Neural cell (in vitro differentiated cells): ENCODE results near the gene MAGI2.

Experiments used
- CTCF ChIP-seq: fragments of 450-650 bp; IDR thresholded peaks from 2 replicates; pipeline ENCODE4 v1.5.1; 2014; ENCODE audit warnings: antibody characterized with exemption, mild to moderate bottlenecking, moderate library complexity; ENCODE audit not compliant: poor library complexity, severe bottlenecking
- EP300 ChIP-seq: fragments of 450-650 bp; conservative IDR thresholded peaks from 2 replicates; pipeline ENCODE4 v1.6.1; 2014; ENCODE audit warnings: antibody characterized with exemption, mild to moderate bottlenecking, moderate library complexity; ENCODE audit not compliant: poor library complexity, severe bottlenecking
- EZH2 ChIP-seq: fragments of 200-600, 300-800 bp; shearing (Covaris generic), sonication (generic); IDR thresholded peaks from 2 replicates; pipeline ENCODE4 v1.6.1; 2014; ENCODE audit warnings: antibody characterized with exemption, low read length, borderline replicate concordance, mild to moderate bottlenecking; ENCODE audit not compliant: insufficient read depth, poor library complexity, severe bottlenecking
- POLR2AphosphoS5 ChIP-seq: IDR thresholded peaks from 2 replicates; pipeline ENCODE4 v1.6.1; 2012
- RAD21 ChIP-seq: fragments of 450-650 bp; conservative IDR thresholded peaks from 2 replicates; pipeline ENCODE4 v1.6.1; 2014; ENCODE audit warnings: antibody characterized with exemption, mild to moderate bottlenecking, moderate library complexity
- TAF1 ChIP-seq: IDR thresholded peaks from 2 replicates; pipeline ENCODE4 v1.6.1; 2012; ENCODE audit warnings: low read depth

- TF ChIP-seq CTCF: no peak
- no peak for TF ChIP-seq POLR2AphosphoS5
- no peak for TF ChIP-seq TAF1
- no peak for TF ChIP-seq EZH2
- TF ChIP-seq EP300: no peak
- no peak for TF ChIP-seq RAD21
Measured at GRCh38 chr7:79227044-79227443, 226.4 kb downstream of the MAGI2 start.
